Measurements from ENCODE around the gene RHBDL1.

DNA sequence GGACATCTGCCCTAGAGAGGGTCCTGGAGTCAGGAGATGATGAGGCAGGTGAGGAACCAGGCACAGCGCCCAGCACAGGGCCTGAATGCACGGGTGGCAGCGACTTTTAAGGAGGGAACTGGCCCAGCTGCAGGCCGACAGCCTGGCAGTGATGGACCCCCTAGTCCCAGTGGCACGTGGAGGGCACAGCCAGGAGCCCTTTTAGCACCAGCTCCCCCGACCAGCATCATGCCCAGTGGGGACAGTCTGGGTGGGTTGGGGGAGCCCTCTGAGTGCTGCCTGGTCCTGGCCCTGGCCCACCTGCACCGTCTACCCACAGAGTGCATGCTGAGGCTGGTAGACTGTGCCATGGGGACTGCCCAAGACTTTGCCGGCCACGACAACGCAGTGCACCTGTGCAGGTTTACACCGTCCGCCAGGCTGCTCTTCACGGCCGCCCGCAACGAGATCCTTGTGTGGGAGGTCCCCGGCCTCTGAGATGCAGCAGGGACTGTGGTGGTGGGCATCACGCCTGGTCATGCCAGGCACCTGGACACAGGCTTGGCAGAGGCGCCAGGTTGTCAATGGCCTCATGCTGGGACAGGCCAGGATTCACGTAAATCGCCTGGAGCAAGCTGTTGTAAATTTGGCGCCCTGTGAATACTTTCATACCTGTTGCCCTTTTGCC, 8.2 kb upstream of the RHBDL1 start:
- TF ChIP-seq TBL1XR1 (IDR thresholded peaks at IDR 0.05; ENCODE audit: low read depth, low read length) = no peak
- TF ChIP-seq, protein P1, sequence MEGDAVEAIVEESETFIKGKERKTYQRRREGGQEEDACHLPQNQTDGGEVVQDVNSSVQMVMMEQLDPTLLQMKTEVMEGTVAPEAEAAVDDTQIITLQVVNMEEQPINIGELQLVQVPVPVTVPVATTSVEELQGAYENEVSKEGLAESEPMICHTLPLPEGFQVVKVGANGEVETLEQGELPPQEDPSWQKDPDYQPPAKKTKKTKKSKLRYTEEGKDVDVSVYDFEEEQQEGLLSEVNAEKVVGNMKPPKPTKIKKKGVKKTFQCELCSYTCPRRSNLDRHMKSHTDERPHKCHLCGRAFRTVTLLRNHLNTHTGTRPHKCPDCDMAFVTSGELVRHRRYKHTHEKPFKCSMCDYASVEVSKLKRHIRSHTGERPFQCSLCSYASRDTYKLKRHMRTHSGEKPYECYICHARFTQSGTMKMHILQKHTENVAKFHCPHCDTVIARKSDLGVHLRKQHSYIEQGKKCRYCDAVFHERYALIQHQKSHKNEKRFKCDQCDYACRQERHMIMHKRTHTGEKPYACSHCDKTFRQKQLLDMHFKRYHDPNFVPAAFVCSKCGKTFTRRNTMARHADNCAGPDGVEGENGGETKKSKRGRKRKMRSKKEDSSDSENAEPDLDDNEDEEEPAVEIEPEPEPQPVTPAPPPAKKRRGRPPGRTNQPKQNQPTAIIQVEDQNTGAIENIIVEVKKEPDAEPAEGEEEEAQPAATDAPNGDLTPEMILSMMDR (IDR thresholded peaks at IDR 0.05 in 2 of 3, conservative IDR thresholded peaks at IDR 0.05 in 1 of 3; ENCODE audit: control insufficient read depth in 2 of 3, extremely low read depth in 1 of 3, insufficient read depth in 1 of 3, low read depth in 3 of 3, low read length in 3 of 3) = no peak
- TF ChIP-seq TAF1 (IDR thresholded peaks at IDR 0.05; ENCODE audit: borderline replicate concordance, low read depth, low read length) = no peak
- no peak for TF ChIP-seq MYC (IDR thresholded peaks at IDR 0.05; ENCODE audit: insufficient read depth, insufficient read length, insufficient replicate concordance, low read length, severe bottlenecking)
- TF ChIP-seq, protein P2, sequence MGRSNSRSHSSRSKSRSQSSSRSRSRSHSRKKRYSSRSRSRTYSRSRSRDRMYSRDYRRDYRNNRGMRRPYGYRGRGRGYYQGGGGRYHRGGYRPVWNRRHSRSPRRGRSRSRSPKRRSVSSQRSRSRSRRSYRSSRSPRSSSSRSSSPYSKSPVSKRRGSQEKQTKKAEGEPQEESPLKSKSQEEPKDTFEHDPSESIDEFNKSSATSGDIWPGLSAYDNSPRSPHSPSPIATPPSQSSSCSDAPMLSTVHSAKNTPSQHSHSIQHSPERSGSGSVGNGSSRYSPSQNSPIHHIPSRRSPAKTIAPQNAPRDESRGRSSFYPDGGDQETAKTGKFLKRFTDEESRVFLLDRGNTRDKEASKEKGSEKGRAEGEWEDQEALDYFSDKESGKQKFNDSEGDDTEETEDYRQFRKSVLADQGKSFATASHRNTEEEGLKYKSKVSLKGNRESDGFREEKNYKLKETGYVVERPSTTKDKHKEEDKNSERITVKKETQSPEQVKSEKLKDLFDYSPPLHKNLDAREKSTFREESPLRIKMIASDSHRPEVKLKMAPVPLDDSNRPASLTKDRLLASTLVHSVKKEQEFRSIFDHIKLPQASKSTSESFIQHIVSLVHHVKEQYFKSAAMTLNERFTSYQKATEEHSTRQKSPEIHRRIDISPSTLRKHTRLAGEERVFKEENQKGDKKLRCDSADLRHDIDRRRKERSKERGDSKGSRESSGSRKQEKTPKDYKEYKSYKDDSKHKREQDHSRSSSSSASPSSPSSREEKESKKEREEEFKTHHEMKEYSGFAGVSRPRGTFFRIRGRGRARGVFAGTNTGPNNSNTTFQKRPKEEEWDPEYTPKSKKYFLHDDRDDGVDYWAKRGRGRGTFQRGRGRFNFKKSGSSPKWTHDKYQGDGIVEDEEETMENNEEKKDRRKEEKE (IDR thresholded peaks at IDR 0.05) = no peak
